Astrocyte of the spinal cord (primary cell): ENCODE data around the gene POFUT2.
A peak's percentile ranks its signal among the peaks of the same experiment; 100 is the strongest.

Experiments
- DNase-seq: peaks from one replicate; pipeline ENCODE4 v3.0.0; 2011; ENCODE audit warnings: low read depth, low spot score
- H3K4me3 ChIP-seq: 2 replicates; pipeline ENCODE4 v1.5.1; 2011; ENCODE audit warnings: low read depth, mild to moderate bottlenecking, low read length, moderate library complexity
- CTCF ChIP-seq: IDR thresholded peaks from 2 replicates; pipeline ENCODE4 v1.5.1; 2012; ENCODE audit warnings: low read depth, mild to moderate bottlenecking, low read length, inconsistent platforms
- in situ Hi-C: cut with HindIII; loops from 2 replicates; pipeline ENCODE4 v1.10.0; 2017; ENCODE audit warnings: low sequenced_read_pairs

The POFUT2 gene

GRCh38 chr21:45293726-45294401 lies 6.2 kb upstream of the POFUT2 start:
- in situ Hi-C loops, result no loop called here
- DNase-seq, result no peak
- TF ChIP-seq CTCF, result no peak
- no peak overlapping the region for H3K4me3 ChIP-seq

- no peak overlapping the region for H3K4me3 ChIP-seq
- in situ Hi-C loops, result no loop called here
- DNase-seq, result no peak
- no peak for TF ChIP-seq CTCF
Measured at GRCh38 chr21:45293220-45293725, 5.6 kb upstream of the POFUT2 start.

- no peak overlapping the region for H3K4me3 ChIP-seq
- DNase-seq, result peak; percentile 90
- TF ChIP-seq CTCF, result peak; percentile 98
- in situ Hi-C loops, result no loop called here
Measured at GRCh38 chr21:45292399-45293219, 4.9 kb upstream of the POFUT2 start.

GRCh38 chr21:45291613-45292398 lies 4.1 kb upstream of the POFUT2 start:
- in situ Hi-C loops, result no loop called here
- H3K4me3 ChIP-seq, result no peak overlapping the region
- no peak for DNase-seq
- no peak for TF ChIP-seq CTCF

GRCh38 chr21:45290948-45291612 lies 3.4 kb upstream of the POFUT2 start:
- in situ Hi-C loops, result no loop called here
- H3K4me3 ChIP-seq, result no peak overlapping the region
- peak; percentile 61 for DNase-seq
- TF ChIP-seq CTCF, result no peak
